CD4-positive, CD25-positive, alpha-beta regulatory T cell (primary cell): ENCODE measurements around the gene GPC5. TPM values are rescaled to one million over a fixed set of nuclear protein-coding genes. Genes with fewer than 3 reads are reported as not detected.

ENCODE experiments used
- ATAC-seq, 2 donors: fragments of 150-1000 bp; cut with Tn5 transposase; one replicate each; pipeline ENCODE4 v1.10.0; 2021; ENCODE audit warnings: low read depth in 2 of 2, moderate number of reproducible peaks in 2 of 2, moderate library complexity in 1 of 2
- DNase-seq, 3 donors: peaks; one replicate each; pipeline versions ENCODE4 v3.0.0 to v3.0.0-alpha.2; 2012 to 2022; ENCODE audit warnings: mixed read lengths in 1 of 3
- H3K27ac ChIP-seq: one replicate; pipeline ENCODE4 v1.7.0; 2013; ENCODE audit warnings: mild to moderate bottlenecking, low read length; ENCODE audit not compliant: insufficient read depth, poor library complexity, severe bottlenecking
- H3K27me3 ChIP-seq: one replicate; pipeline ENCODE4 v1.7.0; 2013; ENCODE audit warnings: low read length; ENCODE audit not compliant: control insufficient read depth, insufficient read depth
- H3K36me3 ChIP-seq: one replicate; pipeline ENCODE4 v1.7.0; 2013; ENCODE audit warnings: mild to moderate bottlenecking, low read length, moderate library complexity; ENCODE audit not compliant: control insufficient read depth, insufficient read depth
- H3K4me1 ChIP-seq: 2 replicates; pipeline ENCODE4 v1.7.0; 2013; ENCODE audit warnings: mild to moderate bottlenecking, low read length; ENCODE audit not compliant: insufficient read depth, control insufficient read depth, poor library complexity, severe bottlenecking
- H3K4me3 ChIP-seq: one replicate; pipeline ENCODE4 v1.7.0; 2013; ENCODE audit warnings: low read depth, mild to moderate bottlenecking, low read length, moderate library complexity
- H3K9me3 ChIP-seq, 2 experiments: 1 replicate in 1 of 2; 2 replicates in 1 of 2; pipeline ENCODE4 v1.7.0; 2013; ENCODE audit warnings: low read length in 2 of 2, mild to moderate bottlenecking in 1 of 2, moderate library complexity in 1 of 2; ENCODE audit not compliant: control insufficient read depth in 2 of 2
- H3K27ac Mint-ChIP-seq, 3 donors: one replicate each; pipeline ENCODE4 v1.8.0; 2020 to 2022; ENCODE audit warnings: mild to moderate bottlenecking in 3 of 3, mixed read lengths in 3 of 3, moderate library complexity in 2 of 3
- H3K27me3 Mint-ChIP-seq: one replicate; pipeline ENCODE4 v1.8.0; 2022; ENCODE audit warnings: mild to moderate bottlenecking, mixed read lengths
- H3K36me3 Mint-ChIP-seq: one replicate; pipeline ENCODE4 v1.8.0; 2020; ENCODE audit warnings: mixed read lengths
- H3K4me1 Mint-ChIP-seq, 4 donors: one replicate each; pipeline ENCODE4 v1.8.0; 2020 to 2022; ENCODE audit warnings: mixed read lengths in 4 of 4, mild to moderate bottlenecking in 1 of 4
- H3K4me3 Mint-ChIP-seq, 4 donors: one replicate each; pipeline ENCODE4 v1.8.0; 2020 to 2022; ENCODE audit warnings: mild to moderate bottlenecking in 4 of 4, mixed read lengths in 4 of 4, moderate library complexity in 3 of 4
- H3K9me3 Mint-ChIP-seq, 7 donors: one replicate each; pipeline ENCODE4 v1.8.0; 2020 to 2022; ENCODE audit warnings: mixed read lengths in 7 of 7, mild to moderate bottlenecking in 3 of 7, moderate library complexity in 2 of 7
- polyA plus RNA-seq, 4 donors: library from polyadenylated mRNA; unstranded; fragments of 300-500 nt; fragmentation: Illumina TruSeq; gene quantifications; one replicate each; pipeline ENCODE4 v1.2.3, GENCODE V29; 2021
- total RNA-seq: library from RNA; stranded (reverse); gene quantifications from one replicate; pipeline ENCODE4 v1.2.3, GENCODE V29; 2022

GPC5 gene
- total and polyA plus RNA-seq, 5 donors from 2014 or later: 0.29 to 0.81 (median 0.59) TPM; not detected in 2

DNA sequence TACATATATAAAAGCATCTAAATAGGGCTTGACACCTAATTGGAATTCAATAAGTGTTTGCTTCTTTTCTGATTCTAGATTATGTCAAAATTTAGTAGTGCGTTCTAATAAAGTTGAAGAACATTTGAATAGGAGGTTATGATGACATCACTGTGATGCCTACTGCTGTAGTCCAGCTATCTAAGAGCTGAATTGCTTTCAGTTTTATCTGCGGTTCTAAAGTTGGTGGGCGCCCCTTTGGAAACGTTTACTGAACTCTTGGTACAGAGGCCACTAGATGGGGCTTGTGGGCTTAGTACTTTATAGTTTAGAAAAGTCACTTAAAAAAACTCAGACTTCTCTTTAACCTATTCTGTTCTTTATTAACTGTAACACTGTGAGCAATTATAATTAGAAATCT is 776.9 kb downstream of the GPC5 start:
- H3K4me1 Mint-ChIP-seq: no peaks in the 10 kb centered on the region
- Histone ChIP-seq H3K27ac (no peak overlapping the region), H3K27me3 (no peaks in the 10 kb centered on the region), H3K36me3 (no peaks in the 10 kb centered on the region), H3K4me1 (no peaks in the 10 kb centered on the region), H3K4me3 (no peak overlapping the region), H3K9me3 (no peaks in the 10 kb centered on the region)
- no peak overlapping the region for H3K4me3 Mint-ChIP-seq
- H3K36me3 Mint-ChIP-seq: no peaks in the 10 kb centered on the region
- ATAC-seq: no peak
- DNase-seq: peak in 1 of 3 donors; percentile 5
- peaks cover 0 to 3% (median 0%) of the 10 kb centered on the region in 7 donors for H3K9me3 Mint-ChIP-seq
- no peaks in the 10 kb centered on the region for H3K27me3 Mint-ChIP-seq
- H3K27ac Mint-ChIP-seq: no peak overlapping the region

DNA sequence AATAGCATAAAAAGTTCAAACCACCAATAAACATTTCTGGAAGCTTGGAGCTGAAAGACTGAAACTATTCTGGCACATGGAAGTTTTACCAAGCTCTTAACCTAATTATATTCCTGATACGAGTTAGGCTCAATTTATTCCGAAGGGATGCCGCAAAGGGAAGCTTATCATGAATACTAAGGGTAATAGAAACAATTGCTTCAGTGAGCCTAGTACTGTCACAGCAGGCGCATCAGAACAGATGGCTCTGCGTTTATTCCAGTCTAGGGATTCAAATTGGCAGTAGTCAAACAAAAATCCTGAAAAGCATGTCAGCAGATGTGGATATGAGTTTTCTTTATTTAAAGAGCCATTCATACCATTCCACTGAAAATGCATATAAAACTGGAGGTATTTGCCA is 779.5 kb downstream of the GPC5 start:
- no peaks in the 10 kb centered on the region for H3K27me3 ChIP-seq
- Mint-ChIP-seq H3K4me3 (no peak overlapping the region), H3K27me3 (no peaks in the 10 kb centered on the region), H3K27ac (no peak overlapping the region), H3K4me1 (no peaks in the 10 kb centered on the region), H3K9me3 (peaks cover 0 to 3% (median 0%) of the 10 kb centered on the region in 7 donors), H3K36me3 (no peaks in the 10 kb centered on the region)
- H3K27ac ChIP-seq: no peak overlapping the region
- no peaks in the 10 kb centered on the region for H3K36me3 ChIP-seq
- no peak overlapping the region for H3K4me3 ChIP-seq
- no peaks in the 10 kb centered on the region for H3K9me3 ChIP-seq
- H3K4me1 ChIP-seq: no peaks in the 10 kb centered on the region
- no peak for ATAC-seq
- no peak for DNase-seq

- no peak overlapping the region for H3K27ac Mint-ChIP-seq
- Histone ChIP-seq H3K27ac (no peak overlapping the region), H3K27me3 (no peaks in the 10 kb centered on the region), H3K4me3 (no peak overlapping the region), H3K4me1 (no peaks in the 10 kb centered on the region), H3K9me3 (no peaks in the 10 kb centered on the region), H3K36me3 (no peaks in the 10 kb centered on the region)
- DNase-seq (no peak), ATAC-seq (no peak)
- no peak overlapping the region for H3K4me3 Mint-ChIP-seq
- H3K4me1 Mint-ChIP-seq: no peaks in the 10 kb centered on the region
- H3K27me3 Mint-ChIP-seq: no peaks in the 10 kb centered on the region
- H3K36me3 Mint-ChIP-seq: no peaks in the 10 kb centered on the region
- peaks cover 0 to 3% (median 0%) of the 10 kb centered on the region in 7 donors for H3K9me3 Mint-ChIP-seq
Measured at GRCh38 chr13:92179223-92179622, 780.8 kb downstream of the GPC5 start.

DNA sequence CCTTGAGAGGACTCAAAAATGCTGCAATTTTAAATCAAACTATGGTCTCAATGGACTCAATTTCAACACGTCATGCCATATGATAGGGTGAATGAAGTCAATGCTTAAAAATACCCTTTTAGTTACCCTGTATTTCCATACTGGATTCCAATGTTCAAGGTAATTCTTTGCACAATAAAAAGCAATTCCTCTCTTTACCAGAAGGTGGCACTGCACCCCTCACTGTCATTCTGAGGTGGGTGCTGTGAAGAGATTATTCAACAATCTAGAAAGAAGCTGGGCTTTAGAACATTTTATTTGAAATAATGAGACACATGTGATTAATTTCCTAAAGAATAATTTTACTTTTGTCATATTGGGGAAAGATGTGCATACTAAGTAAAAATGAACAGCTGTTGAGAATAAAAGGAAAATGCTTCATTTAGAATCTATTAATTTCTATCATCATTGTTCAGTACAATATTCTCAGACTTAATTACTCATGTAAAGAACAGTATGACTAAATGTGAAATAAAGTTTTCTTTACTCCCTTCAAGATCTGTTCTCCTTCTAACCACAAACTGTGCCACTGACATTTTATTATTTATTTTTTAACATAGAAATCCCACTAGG is 789.1 kb downstream of the GPC5 start:
- Mint-ChIP-seq H3K36me3 (no peaks in the 10 kb centered on the region), H3K27ac (no peak overlapping the region), H3K27me3 (no peaks in the 10 kb centered on the region), H3K9me3 (peaks cover 0 to 1% (median 0%) of the 10 kb centered on the region in 7 donors), H3K4me1 (no peaks in the 10 kb centered on the region), H3K4me3 (no peak overlapping the region)
- Histone ChIP-seq H3K4me1 (no peaks in the 10 kb centered on the region), H3K27me3 (no peaks in the 10 kb centered on the region), H3K27ac (no peak overlapping the region), H3K9me3 (no peaks in the 10 kb centered on the region), H3K4me3 (no peak overlapping the region), H3K36me3 (no peaks in the 10 kb centered on the region)
- DNase-seq (peak in 2 of 3 donors; percentile 14 to 25), ATAC-seq (no peak)

DNA sequence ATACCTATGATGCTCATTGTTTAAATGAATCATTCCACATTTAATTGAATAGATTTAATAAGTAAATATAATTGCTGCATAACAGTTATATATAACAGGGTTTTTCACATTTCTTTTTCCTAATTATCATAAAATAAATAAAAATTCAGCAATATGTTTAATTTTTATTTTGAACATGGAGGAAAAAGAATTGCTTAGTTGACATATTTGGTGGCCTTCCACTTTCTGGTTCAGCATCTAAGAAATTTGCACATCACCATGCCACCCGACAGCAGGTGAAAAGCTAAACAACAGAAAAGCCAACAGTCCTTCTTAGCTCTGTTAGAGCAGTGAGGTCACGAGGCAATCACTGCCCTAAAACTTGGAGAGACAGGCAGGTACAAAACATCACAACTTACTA is 790.2 kb downstream of the GPC5 start:
- no peak overlapping the region for H3K27ac ChIP-seq
- Mint-ChIP-seq H3K27me3 (no peaks in the 10 kb centered on the region), H3K36me3 (no peaks in the 10 kb centered on the region), H3K4me1 (no peaks in the 10 kb centered on the region), H3K27ac (no peak overlapping the region), H3K9me3 (peaks cover 0 to 1% (median 0%) of the 10 kb centered on the region in 7 donors), H3K4me3 (no peak overlapping the region)
- no peak for DNase-seq
- no peaks in the 10 kb centered on the region for H3K27me3 ChIP-seq
- no peaks in the 10 kb centered on the region for H3K4me1 ChIP-seq
- no peaks in the 10 kb centered on the region for H3K36me3 ChIP-seq
- no peak overlapping the region for H3K4me3 ChIP-seq
- no peaks in the 10 kb centered on the region for H3K9me3 ChIP-seq
- ATAC-seq: no peak

- no peaks in the 10 kb centered on the region for H3K36me3 ChIP-seq
- no peaks in the 10 kb centered on the region for H3K27me3 ChIP-seq
- H3K27ac Mint-ChIP-seq: no peak overlapping the region
- H3K27ac ChIP-seq: no peak overlapping the region
- no peak overlapping the region for H3K4me3 ChIP-seq
- H3K9me3 ChIP-seq: no peaks in the 10 kb centered on the region
- H3K27me3 Mint-ChIP-seq: no peaks in the 10 kb centered on the region
- no peak overlapping the region for H3K4me3 Mint-ChIP-seq
- no peak for ATAC-seq
- no peaks in the 10 kb centered on the region for H3K4me1 ChIP-seq
- DNase-seq: no peak
- no peaks in the 10 kb centered on the region for H3K36me3 Mint-ChIP-seq
- peaks cover 0 to 2% (median 0%) of the 10 kb centered on the region in 7 donors for H3K9me3 Mint-ChIP-seq
- no peaks in the 10 kb centered on the region for H3K4me1 Mint-ChIP-seq
Measured at GRCh38 chr13:92196591-92197256, 798.3 kb downstream of the GPC5 start.

GRCh38 chr13:92197669-92198068 is 799.2 kb downstream of the GPC5 start:
- Mint-ChIP-seq H3K4me1 (no peaks in the 10 kb centered on the region), H3K4me3 (no peak overlapping the region)
- ATAC-seq: no peak

GRCh38 chr13:92218615-92219014 is 820.2 kb downstream of the GPC5 start:
- no peak for ATAC-seq
- no peaks in the 10 kb centered on the region for H3K36me3 Mint-ChIP-seq
- DNase-seq: no peak
- H3K4me3 Mint-ChIP-seq: no peak overlapping the region
- no peaks in the 10 kb centered on the region for H3K9me3 ChIP-seq
- H3K36me3 ChIP-seq: no peaks in the 10 kb centered on the region
- H3K27me3 Mint-ChIP-seq: no peaks in the 10 kb centered on the region
- H3K4me1 Mint-ChIP-seq: no peaks in the 10 kb centered on the region
- H3K27me3 ChIP-seq: no peaks in the 10 kb centered on the region
- no peak overlapping the region for H3K27ac Mint-ChIP-seq
- H3K9me3 Mint-ChIP-seq: peaks cover 0 to 8% (median 5%) of the 10 kb centered on the region in 7 donors
- no peak overlapping the region for H3K27ac ChIP-seq
- no peaks in the 10 kb centered on the region for H3K4me1 ChIP-seq
- H3K4me3 ChIP-seq: no peak overlapping the region

More at GRCh38 chr13:92197669-92198068, 799.2 kb downstream of the GPC5 start:
- H3K9me3 ChIP-seq: no peaks in the 10 kb centered on the region
- Mint-ChIP-seq H3K27me3 (no peaks in the 10 kb centered on the region), H3K36me3 (no peaks in the 10 kb centered on the region), H3K27ac (no peak overlapping the region), H3K9me3 (peaks cover 0 to 2% (median 0%) of the 10 kb centered on the region in 7 donors)
- H3K4me3 ChIP-seq: no peak overlapping the region
- no peaks in the 10 kb centered on the region for H3K27me3 ChIP-seq
- no peak for DNase-seq
- no peaks in the 10 kb centered on the region for H3K4me1 ChIP-seq
- H3K36me3 ChIP-seq: no peaks in the 10 kb centered on the region
- H3K27ac ChIP-seq: no peak overlapping the region
